Activated CD4-positive, alpha-beta T cell treated with anti-CD3 and anti-CD28 coated beads for 36 hours (primary cell): Measurements from ENCODE around the gene FTO. TPM values are rescaled to one million over a fixed set of nuclear protein-coding genes. Genes with fewer than 3 reads are reported as not detected.
A peak's percentile ranks its signal among the peaks of the same experiment; 100 is the strongest.

Experiments used
- ATAC-seq: fragments of 200-7000 bp; cut with Tn5 transposase; one replicate; pipeline ENCODE4 v1.10.0; 2021; ENCODE audit warnings: mild to moderate bottlenecking, moderate library complexity
- CTCF ChIA-PET: fragments of 350-600 bp; sonication (Branson Sonifier 250); formaldehyde crosslinking; loops from one replicate; lab custom pipeline; 2021; ENCODE audit warnings: antibody characterized with exemption; lab: Charles Lee
- POLR2A ChIA-PET: fragments of 350-600 bp; sonication (Branson Sonifier 250); formaldehyde crosslinking; loops from one replicate; lab custom pipeline; 2021; ENCODE audit warnings: antibody characterized with exemption, inconsistent platforms; lab: Charles Lee
- DNase-seq: peaks from one replicate; pipeline ENCODE4 v3.0.0-alpha.2; 2020
- H3K27ac Mint-ChIP-seq: one replicate; pipeline ENCODE4 v1.8.0; 2021; ENCODE audit warnings: mixed read lengths
- H3K27me3 Mint-ChIP-seq: one replicate; pipeline ENCODE4 v1.8.0; 2021; ENCODE audit warnings: mixed read lengths
- H3K36me3 Mint-ChIP-seq: one replicate; pipeline ENCODE4 v1.8.0; 2021; ENCODE audit warnings: low read depth, mixed read lengths
- H3K4me1 Mint-ChIP-seq: one replicate; pipeline ENCODE4 v1.8.0; 2021; ENCODE audit warnings: mixed read lengths
- H3K4me3 Mint-ChIP-seq: one replicate; pipeline ENCODE4 v1.8.0; 2021; ENCODE audit warnings: mild to moderate bottlenecking, moderate library complexity, mixed read lengths
- H3K9me3 Mint-ChIP-seq: one replicate; pipeline ENCODE4 v1.8.0; 2021; ENCODE audit warnings: low read depth, mixed read lengths
- intact Hi-C, 2 experiments: fragments of 100-400 bp; cut with DNase I in 1 of 2; cut with micrococcal nuclease in 1 of 2; formaldehyde crosslinking; loops; one replicate each; pipeline versions ENCODE4 v1.14.2 to v1.15.1; 2022 to 2024; cut with DNase I, micrococcal nuclease
- total RNA-seq, 2 experiments: library from RNA; stranded (reverse); gene quantifications; one replicate each; pipeline ENCODE4 v1.2.3, GENCODE V29; 2021

The FTO gene
- total RNA-seq, 2 experiments from 2014 or later = 50.9 to 57.6 TPM

DNA sequence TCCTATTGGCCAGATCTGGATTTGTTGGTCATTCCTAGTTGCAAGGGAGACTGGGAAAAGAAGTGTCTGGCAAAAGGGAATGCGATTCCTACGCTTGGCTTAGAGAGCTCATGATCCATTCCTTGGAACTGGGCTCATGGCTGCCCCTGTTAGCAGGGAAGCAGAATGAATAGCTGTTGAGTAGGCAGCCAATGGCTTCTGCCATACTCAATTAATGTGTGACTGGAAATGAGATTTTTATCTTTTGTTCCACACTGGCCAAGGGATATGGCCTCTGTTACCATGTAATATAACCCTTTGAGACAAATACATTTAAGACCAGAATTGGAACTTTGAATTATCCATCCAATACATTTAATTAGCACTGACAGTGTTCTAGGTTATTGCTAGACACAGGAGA, 31.0 kb downstream of the FTO start:
- intact Hi-C loops = no loop called here
- Mint-ChIP-seq H3K4me1 (peaks cover 12% of the 10 kb centered on the region), H3K27ac (no peak overlapping the region), H3K27me3 (no peaks in the 10 kb centered on the region), H3K9me3 (no peaks in the 10 kb centered on the region), H3K36me3 (no peaks in the 10 kb centered on the region), H3K4me3 (no peak overlapping the region)
- ChIA-PET POLR2A (no interaction called here), CTCF (no interaction called here)
- DNase-seq (no peak), ATAC-seq (no peak)

DNA sequence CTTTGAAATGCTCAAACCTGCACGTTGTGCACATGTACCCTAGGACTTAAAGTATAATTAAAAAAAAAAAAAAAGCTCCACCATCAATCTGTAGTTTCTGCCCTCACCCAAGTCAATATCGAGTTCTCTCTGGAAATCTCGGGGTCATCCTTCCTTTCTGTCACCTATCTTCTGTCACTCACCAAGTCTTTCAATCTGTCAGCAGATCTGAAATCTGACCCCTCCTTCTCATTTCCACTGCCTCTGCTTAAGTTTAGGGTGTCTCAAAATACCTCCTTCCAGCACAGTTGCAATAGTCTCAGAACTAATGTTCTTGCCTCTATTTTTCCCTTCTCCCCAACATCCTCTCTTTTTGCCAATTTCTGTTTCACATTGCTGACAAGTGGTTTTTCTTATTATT, 32.3 kb downstream of the FTO start:
- H3K4me1 Mint-ChIP-seq = peaks cover 12% of the 10 kb centered on the region
- no peak overlapping the region for H3K27ac Mint-ChIP-seq
- DNase-seq = no peak
- intact Hi-C loops = no loop called here
- no peaks in the 10 kb centered on the region for H3K36me3 Mint-ChIP-seq
- CTCF ChIA-PET = interaction anchor here (1.0 kb wide), 1 partner anchor 13 kb away, joined by 3 read pairs; no protein-coding TSS in a partner anchor
- no peaks in the 10 kb centered on the region for H3K9me3 Mint-ChIP-seq
- POLR2A ChIA-PET = no interaction called here
- no peak overlapping the region for H3K4me3 Mint-ChIP-seq
- H3K27me3 Mint-ChIP-seq = no peaks in the 10 kb centered on the region
- no peak for ATAC-seq

DNA sequence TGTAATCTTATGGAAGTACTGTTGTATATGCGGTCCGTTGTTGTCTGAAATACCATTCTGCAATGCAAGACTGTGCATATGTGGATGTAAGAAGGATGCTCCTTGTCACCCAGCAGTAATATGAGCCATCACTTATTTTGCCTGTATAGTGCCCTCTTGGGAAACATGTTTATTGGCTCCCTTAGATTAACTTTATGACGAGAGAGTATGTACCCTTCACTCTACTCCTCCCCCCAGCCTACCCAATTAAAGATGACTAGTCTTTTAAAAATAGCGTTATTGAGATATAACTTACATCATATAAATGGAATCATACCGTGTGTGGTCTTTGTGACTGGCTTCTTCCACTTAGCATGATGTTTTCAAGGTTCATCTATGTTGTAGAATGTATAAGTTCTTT, 33.6 kb downstream of the FTO start:
- DNase-seq (no peak), ATAC-seq (no peak)
- CTCF ChIA-PET = no interaction called here
- Mint-ChIP-seq H3K9me3 (no peaks in the 10 kb centered on the region), H3K36me3 (no peaks in the 10 kb centered on the region), H3K4me1 (peaks cover 12% of the 10 kb centered on the region), H3K27me3 (no peaks in the 10 kb centered on the region), H3K4me3 (no peak overlapping the region), H3K27ac (no peak overlapping the region)
- intact Hi-C loops = no loop called here
- POLR2A ChIA-PET = no interaction called here

DNA sequence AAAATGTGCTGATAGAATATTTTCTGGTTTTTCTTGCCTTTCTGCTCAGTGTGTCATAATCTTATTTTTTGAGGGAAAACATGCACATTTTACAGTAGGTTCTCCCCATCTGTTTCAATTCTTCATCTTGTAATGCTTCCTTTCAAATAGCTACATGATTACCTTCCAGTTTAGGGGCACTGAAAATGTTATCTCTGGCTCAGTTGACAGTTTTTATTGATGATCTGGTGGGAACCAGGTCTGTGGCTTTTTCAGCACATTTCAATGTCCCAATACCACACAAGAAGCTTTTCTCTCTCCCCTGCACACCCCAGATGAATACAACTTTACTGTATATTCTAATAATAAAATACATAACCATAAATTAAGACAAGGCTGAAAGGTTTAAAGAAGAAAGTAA, 36.5 kb downstream of the FTO start:
- ATAC-seq (no peak), DNase-seq (no peak)
- Mint-ChIP-seq H3K27ac (no peak overlapping the region), H3K27me3 (no peaks in the 10 kb centered on the region), H3K36me3 (no peaks in the 10 kb centered on the region), H3K4me1 (peaks cover 25% of the 10 kb centered on the region), H3K4me3 (no peak overlapping the region), H3K9me3 (no peaks in the 10 kb centered on the region)
- POLR2A ChIA-PET = no interaction called here
- intact Hi-C loops = no loop called here
- CTCF ChIA-PET = interaction anchor here (0.6 kb wide), 1 partner anchor 37 kb away, joined by 3 read pairs; the partner anchor contains the start of genes FTO and RPGRIP1L

DNA sequence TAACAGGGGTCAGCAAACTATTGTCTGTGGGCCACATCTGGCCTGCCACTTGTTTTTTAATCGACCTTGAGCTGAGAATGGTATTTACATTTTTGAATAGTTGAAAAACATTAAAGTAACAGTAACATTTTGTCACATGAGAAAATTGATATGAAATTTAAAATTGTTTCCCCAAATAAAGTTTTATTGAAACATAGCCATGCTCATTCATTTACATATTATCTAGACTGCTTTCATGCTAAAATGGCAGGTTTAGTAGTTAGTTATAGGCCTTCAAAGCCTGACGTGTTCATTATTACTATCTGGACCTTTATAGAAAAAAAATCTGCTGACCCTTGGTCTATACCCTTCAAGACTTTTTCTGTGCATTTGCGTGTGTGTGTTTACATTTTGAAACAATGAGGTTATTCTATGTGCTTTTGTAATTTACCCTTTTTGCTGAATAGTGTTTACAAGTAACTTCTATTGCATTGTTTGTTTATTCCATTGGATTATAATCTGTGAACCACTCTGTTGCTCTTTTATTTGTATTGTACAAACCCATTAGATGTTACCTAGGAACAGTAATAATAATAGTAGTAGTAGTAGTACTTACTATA, 37.1 kb downstream of the FTO start:
- ChIA-PET CTCF (interaction anchor here (0.6 to 1.8 kb wide), 3 partner anchors 14 to 37 kb away, joined by 3 to 5 read pairs (median 3); partner anchors contain the start of genes FTO and RPGRIP1L), POLR2A (no interaction called here)
- H3K27me3 Mint-ChIP-seq = no peaks in the 10 kb centered on the region
- H3K36me3 Mint-ChIP-seq = no peaks in the 10 kb centered on the region
- H3K9me3 Mint-ChIP-seq = no peaks in the 10 kb centered on the region
- intact Hi-C loops = no loop called here
- ATAC-seq = no peak
- peaks cover 29% of the 10 kb centered on the region for H3K4me1 Mint-ChIP-seq
- DNase-seq = no peak
- H3K4me3 Mint-ChIP-seq = no peak overlapping the region
- H3K27ac Mint-ChIP-seq = no peak overlapping the region

DNA sequence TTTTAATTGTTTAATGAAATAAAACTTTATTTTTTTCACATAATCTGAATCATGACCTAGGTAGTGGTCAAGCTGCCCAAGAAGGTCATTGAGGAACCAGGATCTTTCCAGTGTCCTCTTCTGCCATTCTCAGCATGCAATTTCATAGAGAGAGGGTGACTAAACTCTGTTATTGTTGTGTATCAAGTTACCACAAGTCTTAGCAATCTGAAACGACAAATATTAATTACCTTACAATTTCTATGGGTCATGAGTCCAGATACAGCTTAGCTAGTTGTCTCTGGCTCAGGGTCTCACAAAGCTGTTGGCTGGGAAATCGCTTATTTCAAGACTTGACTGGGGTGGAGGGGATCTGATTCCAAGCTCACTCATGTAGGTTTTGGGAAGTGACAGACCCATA, 37.6 kb downstream of the FTO start:
- no peaks in the 10 kb centered on the region for H3K36me3 Mint-ChIP-seq
- intact Hi-C loops = no loop called here
- DNase-seq = no peak
- no peak overlapping the region for H3K4me3 Mint-ChIP-seq
- H3K27ac Mint-ChIP-seq = no peak overlapping the region
- no peaks in the 10 kb centered on the region for H3K27me3 Mint-ChIP-seq
- CTCF ChIA-PET = interaction anchor here (0.7 to 1.8 kb wide), 3 partner anchors 13 to 71 kb away, joined by 3 to 5 read pairs (median 4); no protein-coding TSS in a partner anchor
- no peaks in the 10 kb centered on the region for H3K9me3 Mint-ChIP-seq
- H3K4me1 Mint-ChIP-seq = peaks cover 28% of the 10 kb centered on the region
- POLR2A ChIA-PET = no interaction called here
- no peak for ATAC-seq

DNA sequence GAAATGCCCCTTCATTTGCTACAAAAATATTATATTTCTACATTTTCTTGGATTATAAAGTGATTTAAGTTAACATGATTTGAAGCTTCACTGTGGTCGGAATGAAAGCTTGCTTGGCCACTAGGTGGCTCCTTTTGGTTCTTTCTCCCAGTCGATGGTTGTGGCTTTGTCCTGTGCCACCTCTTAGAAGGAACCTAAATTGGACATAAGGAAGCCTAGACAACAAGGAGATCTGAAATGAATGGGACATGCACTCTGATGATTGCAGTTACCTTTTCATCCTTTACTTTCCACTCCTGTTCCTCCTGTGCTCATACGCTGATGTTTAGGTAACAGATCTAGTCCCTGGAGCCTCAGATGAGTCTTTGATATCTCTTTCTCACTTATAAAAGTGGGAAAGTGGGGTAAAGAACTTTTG, 39.2 kb downstream of the FTO start:
- ChIA-PET CTCF (interaction anchor here (0.6 to 1.9 kb wide), 14 partner anchors 9 to 1044 kb away, joined by 3 to 14 read pairs (median 4); partner anchors contain the start of genes FTO and RPGRIP1L), POLR2A (no interaction called here)
- peaks cover 9% of the 10 kb centered on the region for H3K36me3 Mint-ChIP-seq
- no peak overlapping the region for H3K4me3 Mint-ChIP-seq
- ATAC-seq (no peak), DNase-seq (peak; percentile 48)
- peaks cover 25% of the 10 kb centered on the region for H3K4me1 Mint-ChIP-seq
- H3K27me3 Mint-ChIP-seq = no peaks in the 10 kb centered on the region
- H3K27ac Mint-ChIP-seq = no peak overlapping the region
- H3K9me3 Mint-ChIP-seq = peaks cover 4% of the 10 kb centered on the region
- intact Hi-C loops = loop anchor here in 1 of 2 experiments (2.0 kb wide), 1 partner anchor 38 kb away; the partner anchor contains the start of gene FTO

DNA sequence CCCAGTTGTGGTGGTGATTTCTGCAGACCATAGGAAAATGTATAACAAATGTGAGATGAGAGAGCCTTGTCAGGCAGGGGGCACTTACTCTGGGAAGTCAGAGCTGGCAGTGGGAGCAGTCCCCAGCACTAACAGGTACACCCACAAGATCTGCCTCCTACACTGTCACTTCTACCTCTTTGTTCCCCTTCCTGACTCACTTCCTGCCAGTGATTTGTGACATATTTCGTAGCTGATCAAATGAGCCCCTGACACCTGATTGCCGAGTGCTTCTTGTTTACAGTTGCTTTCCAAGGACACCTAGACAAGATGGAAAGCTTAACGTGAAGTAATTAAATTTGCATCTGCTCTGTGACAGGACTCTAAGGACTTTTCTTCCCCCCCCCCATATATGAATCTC, 40.5 kb downstream of the FTO start:
- intact Hi-C loops = loop anchor here in 1 of 2 experiments (2.0 kb wide), 1 partner anchor 210 kb away; no protein-coding TSS in a partner anchor
- POLR2A ChIA-PET = interaction anchor here (0.6 kb wide), 2 partner anchors 45 to 86 kb away, joined by 3 to 7 read pairs; no protein-coding TSS in a partner anchor
- peaks cover 25% of the 10 kb centered on the region for H3K4me1 Mint-ChIP-seq
- H3K9me3 Mint-ChIP-seq = peaks cover 4% of the 10 kb centered on the region
- DNase-seq (peak; percentile 44), ATAC-seq (peak; percentile 90)
- H3K36me3 Mint-ChIP-seq = peaks cover 9% of the 10 kb centered on the region
- CTCF ChIA-PET = interaction anchor here (0.7 to 1.7 kb wide), 9 partner anchors 9 to 1513 kb away, joined by 3 to 8 read pairs (median 4); no protein-coding TSS in a partner anchor
- no peaks in the 10 kb centered on the region for H3K27me3 Mint-ChIP-seq
- H3K27ac Mint-ChIP-seq = peak overlapping the region; percentile 43
- H3K4me3 Mint-ChIP-seq = no peak overlapping the region

DNA sequence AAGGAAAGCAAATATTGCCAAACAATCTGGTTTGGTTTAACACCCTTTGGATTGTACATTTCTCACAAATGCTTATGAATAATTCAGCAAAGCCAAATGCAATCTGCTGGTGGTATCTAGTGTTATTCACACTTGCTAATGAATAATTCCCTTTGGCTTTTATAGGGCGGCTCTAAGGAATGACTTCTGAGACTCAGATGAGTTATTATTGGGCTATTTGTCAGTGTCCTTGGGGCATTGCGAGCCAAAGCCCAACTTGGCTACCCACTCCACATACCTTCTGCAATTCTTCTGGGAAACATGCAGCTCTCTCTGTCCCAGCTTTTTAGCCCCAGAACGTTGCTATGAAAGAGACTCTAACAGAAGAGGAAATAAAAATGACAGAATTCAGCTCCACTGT, 41.1 kb downstream of the FTO start:
- Mint-ChIP-seq H3K4me3 (no peak overlapping the region), H3K4me1 (peaks cover 25% of the 10 kb centered on the region), H3K36me3 (peaks cover 9% of the 10 kb centered on the region), H3K9me3 (peaks cover 4% of the 10 kb centered on the region), H3K27ac (peak overlapping the region; percentile 1), H3K27me3 (no peaks in the 10 kb centered on the region)
- POLR2A ChIA-PET = interaction anchor here (0.6 kb wide), 2 partner anchors 17 to 44 kb away, joined by 6 to 7 read pairs; no protein-coding TSS in a partner anchor
- DNase-seq = no peak
- CTCF ChIA-PET = interaction anchor here (0.8 to 1.7 kb wide), 6 partner anchors 9 to 1512 kb away, joined by 3 to 5 read pairs (median 4); no protein-coding TSS in a partner anchor
- intact Hi-C loops = loop anchor here (1.0 to 2.0 kb wide), 2 partner anchors 23 to 210 kb away; no protein-coding TSS in a partner anchor
- no peak for ATAC-seq

DNA sequence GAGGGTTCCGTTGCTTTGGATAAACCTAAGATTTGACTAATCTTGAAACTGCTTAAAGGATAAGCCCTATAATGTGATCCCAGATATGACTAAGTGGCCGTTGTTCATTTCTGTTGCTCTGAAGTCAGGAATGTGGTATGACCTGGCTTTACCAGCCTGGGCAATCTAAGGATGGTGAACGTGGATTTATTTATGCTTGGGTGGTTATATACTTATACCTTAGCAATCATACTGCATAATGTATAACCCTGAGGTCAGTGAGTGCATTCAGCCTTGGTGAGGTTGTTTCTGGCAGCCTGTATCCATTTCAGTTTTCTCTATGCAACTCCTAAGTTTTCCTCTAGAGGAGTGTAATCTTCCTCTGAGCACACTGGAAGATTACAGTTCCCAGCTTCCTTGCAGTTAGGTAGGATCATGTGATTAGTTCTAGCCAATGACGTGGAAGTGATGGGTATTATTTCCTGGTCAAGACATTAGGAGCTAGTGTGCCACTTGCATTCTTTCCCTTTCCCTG, 41.9 kb downstream of the FTO start:
- H3K27ac Mint-ChIP-seq = peak overlapping the region; percentile 1
- no peak overlapping the region for H3K4me3 Mint-ChIP-seq
- intact Hi-C loops = loop anchor here (1.0 to 2.0 kb wide), 2 partner anchors 22 to 211 kb away; no protein-coding TSS in a partner anchor

DNA sequence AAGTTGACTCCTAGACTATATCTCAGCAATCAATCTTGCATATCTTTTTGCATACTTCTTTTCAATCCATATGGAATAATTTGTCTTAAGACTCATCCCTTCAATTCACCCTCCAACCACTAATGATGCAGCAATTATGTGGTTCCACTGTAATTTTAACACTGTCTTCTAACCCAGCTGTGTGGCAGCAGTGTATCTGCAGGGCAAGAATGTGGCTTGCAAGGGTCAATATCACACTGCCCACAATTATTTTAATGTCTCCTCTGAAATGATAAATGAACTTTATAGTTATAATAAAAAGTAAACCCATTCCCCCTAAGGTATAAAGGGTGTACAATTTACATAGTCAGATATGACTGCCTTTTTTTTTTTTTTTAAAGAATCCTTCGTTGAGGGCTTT, 48.6 kb downstream of the FTO start:
- Mint-ChIP-seq H3K9me3 (peaks cover 2% of the 10 kb centered on the region), H3K27me3 (no peaks in the 10 kb centered on the region), H3K27ac (no peak overlapping the region), H3K4me3 (no peak overlapping the region), H3K4me1 (peaks cover 4% of the 10 kb centered on the region), H3K36me3 (peaks cover 4% of the 10 kb centered on the region)
- DNase-seq = no peak
- no peak for ATAC-seq
- ChIA-PET POLR2A (no interaction called here), CTCF (no interaction called here)
- intact Hi-C loops = no loop called here

More for the DNA sequence above, 41.9 kb downstream of the FTO start:
- ChIA-PET POLR2A (no interaction called here), CTCF (no interaction called here)
- Mint-ChIP-seq H3K4me1 (peaks cover 25% of the 10 kb centered on the region), H3K9me3 (peaks cover 4% of the 10 kb centered on the region), H3K36me3 (peaks cover 9% of the 10 kb centered on the region), H3K27me3 (no peaks in the 10 kb centered on the region)
- DNase-seq = no peak
- ATAC-seq = peak; percentile 64
